Ramos (cell line): ENCODE data around the gene LZTS2.

Source experiments
- in situ Hi-C: fragments of 300-500 bp; cut with MboI; formaldehyde crosslinking; loops from one replicate; pipeline ENCODE4 v1.14.3; 2022; ENCODE audit warnings: low sequenced_read_pairs; ENCODE audit not compliant: unreplicated experiment

Gene LZTS2

DNA sequence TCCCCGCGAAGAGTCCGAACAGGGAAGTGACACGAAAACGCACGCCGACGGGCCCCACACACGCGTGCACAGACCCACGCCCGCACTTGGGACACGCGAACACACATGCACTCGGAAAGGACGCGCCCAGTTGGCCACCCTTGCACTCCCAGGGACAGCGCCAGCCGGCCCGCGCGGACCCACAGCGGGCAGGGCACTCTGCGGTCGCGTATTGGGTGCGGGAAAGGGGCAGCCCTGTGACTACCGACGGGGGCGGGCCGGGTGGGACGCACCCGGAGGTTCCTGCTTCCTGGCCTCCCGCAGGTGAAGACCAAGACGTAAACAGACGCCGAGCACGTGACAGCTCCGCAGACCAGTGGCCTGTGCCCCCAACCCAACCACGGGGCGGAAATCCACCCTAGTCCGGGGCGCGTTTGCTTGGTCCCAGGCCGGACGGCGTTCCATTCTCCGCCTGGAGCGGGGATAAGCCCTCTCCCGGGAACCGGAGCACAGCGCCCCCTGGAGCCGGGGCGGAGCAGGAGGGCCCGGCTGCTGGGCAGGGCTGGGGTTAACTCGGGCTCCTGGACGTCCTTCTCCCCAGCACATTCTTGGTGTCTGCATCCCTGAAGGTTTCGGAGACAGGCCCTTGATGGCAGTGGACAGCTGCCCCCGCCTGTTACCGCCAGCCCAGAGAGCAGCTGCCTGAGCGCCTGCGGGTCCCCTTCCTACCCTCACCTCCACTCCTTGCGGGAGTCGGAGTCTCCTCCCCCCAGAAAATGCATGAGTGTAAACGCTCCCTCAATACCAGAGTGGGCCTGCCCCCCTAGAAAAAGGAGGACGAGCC lies 2.0 kb upstream of the LZTS2 start:
- in situ Hi-C loops, result no loop called here

DNA sequence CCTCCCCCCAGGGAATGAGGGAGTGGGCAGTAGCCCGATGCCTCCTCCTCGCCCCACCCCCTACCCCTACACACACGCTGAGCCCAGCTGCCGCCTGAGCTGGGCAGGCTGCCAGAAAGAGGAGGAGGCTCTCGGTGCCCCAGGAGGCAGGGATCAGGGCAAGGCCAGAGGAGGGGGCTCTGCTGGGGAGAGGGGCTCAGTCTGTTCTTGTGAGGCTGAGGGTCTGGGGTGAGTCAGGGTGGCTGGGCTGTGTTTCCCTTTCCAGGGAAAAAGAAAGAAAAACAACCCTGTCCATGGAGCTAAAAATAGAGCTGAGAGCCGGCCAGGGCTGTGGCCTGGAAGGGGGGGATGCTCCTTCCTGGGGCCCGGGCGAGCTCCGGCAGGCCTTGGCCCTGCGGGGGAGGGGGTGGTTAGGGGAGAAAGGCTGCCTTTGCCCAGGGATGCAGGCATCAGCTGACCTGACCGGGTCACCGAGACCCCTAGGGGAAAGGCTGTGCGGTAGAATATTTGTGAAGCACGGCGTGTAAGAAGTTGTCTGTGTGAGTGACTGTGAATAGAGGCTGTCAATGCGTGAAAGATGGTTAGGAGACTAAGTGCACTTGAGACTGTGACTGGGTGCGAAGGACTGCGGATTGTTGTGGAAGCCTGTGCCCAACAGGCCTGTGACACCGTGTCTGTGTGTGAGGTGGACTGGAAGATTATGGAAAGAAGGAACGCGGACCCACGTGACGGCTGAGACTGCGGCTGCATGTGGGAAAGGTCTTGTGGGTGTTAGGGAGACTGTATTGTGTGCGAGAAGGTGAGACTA lies 1.2 kb upstream of the LZTS2 start:
- in situ Hi-C loops, result no loop called here

DNA sequence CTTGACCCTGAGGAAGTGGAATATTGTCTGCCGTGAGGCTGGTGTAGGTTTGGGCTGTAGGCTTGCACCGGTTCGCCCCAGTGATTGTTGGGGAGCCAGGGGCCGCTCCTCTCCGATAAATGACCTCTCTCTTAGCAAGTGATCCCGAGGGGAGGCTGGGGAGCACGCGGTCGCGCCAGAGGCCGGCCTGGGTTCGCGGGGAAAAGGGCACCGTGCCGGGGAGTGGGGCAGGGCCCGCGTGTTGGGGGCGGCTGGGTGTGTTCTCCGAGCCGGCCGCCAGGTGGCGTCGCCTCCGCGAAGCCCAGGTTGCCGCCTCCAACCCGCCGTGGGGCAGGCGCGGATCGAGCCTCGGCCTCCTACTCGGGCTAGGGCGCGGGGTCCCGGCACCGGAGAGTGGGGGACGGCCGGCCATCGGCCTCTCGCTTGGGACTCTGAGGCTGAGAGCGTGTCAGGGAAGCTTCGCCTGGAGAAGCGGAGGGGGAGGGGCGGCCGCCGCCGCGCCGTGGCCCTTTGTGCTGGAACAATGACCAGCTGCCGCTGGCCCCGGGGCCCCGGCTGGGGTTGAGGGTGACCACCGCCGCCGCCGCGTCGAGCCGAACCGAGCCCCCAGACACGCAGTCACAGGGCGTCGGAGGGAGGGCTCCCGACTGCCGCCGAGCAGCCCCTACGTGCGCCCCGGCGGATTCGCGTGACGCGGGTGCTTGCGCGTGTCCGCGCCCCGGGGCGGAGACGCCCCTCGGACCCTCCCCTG lies 442 bp upstream of the LZTS2 start:
- in situ Hi-C loops, result no loop called here

DNA sequence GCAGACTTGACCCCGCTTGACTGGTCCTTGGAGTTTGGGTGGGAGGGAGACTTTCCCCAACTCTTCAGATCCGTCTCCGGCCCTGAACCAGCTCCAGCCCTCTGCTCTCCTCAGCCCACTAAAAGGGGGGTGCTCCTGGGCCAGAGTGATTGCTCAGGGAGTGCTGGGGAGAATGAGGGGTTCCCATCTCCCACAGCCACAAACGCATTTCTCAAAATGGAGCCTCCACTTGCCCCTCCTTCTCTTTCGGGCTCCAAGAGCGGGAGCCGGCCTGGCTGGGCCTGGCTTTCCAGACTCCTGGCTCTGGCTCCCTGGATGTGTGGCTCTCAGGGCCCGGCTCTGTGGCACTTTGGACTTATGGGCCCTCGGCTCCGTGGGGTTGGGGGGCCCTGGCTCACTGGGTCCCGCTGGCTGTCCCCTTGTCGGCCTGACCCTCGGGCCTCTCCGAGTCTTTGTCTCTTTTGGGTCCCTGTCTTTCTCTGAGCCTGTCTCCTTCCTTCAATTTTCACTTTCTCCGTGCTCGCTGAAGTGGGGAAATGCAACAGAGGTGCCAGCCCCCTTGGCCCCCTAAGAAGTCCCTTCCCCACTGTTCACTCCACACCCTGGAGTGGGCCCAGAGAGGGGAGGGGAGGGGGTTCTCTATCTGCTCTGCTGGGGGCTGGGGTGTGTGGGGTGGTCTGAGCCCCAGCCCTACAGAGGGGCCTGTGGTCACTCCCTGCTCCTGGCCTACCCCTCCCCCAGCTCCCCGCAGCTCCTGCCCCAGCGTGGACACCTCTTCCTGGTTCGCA lies 713 bp downstream of the LZTS2 start:
- in situ Hi-C loops, result no loop called here

DNA sequence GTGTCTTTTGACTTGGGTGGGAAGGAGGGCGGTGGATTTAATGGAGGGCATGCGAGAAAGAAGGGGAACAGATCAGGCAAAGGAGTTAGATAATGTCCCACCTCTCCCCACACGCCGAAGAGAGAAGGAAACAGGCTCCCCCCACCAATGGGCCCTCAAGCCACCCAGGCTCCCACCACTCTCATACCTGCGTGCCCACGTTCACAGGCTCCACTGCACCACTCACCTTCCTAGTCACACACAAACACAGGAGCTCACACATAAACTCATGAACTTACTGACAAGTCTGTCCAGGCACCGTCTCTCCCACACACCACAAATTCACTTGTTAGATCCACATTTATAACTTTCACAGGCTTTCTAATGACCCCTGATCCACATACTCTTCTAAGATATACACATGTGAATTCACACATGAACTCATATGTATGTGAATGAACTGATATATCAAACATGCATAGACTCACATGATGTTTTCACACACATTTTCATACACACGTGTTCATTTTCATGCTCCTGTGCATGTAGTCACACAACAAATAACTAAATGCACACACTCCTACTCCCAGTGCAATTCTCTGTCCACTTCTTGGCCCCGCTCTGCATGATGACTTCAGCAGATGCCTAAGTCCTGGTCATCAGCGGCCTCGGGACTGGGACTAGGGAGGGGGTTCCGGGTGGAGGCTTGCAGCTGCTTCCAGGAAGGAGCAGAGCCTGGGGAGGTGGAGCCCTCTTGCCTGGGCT lies 1.5 kb downstream of the LZTS2 start:
- in situ Hi-C loops, result no loop called here

DNA sequence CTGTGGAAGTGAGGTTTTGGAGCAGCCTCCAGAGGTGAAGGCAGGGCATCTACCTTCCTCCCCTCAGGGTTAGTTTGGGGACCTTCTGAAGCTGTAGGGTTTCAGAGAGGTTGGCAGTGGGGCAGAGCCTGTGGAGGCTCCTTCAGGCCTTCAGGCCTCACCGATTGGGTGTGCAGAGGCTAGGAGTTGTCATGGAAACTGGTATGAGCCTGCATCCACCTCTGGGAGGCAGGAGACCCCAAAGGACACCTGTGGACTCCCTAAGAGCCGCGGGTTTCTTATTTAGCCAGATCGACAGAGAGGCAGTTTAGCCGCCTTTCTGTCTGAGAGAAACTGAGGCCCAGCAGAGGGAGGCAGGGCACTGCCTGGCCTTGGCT lies 2.0 kb downstream of the LZTS2 start:
- in situ Hi-C loops, result no loop called here

DNA sequence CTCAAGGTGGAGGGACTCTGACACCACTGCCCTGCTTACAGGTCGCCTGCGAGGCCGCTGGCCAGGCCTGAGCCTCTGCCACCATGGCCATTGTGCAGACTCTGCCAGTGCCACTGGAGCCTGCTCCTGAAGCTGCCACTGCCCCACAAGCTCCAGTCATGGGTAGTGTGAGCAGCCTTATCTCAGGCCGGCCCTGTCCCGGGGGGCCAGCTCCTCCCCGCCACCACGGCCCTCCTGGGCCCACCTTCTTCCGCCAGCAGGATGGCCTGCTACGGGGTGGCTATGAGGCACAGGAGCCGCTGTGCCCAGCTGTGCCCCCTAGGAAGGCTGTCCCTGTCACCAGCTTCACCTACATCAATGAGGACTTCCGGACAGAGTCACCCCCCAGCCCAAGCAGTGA lies 2.8 kb downstream of the LZTS2 start:
- in situ Hi-C loops, result no loop called here

DNA sequence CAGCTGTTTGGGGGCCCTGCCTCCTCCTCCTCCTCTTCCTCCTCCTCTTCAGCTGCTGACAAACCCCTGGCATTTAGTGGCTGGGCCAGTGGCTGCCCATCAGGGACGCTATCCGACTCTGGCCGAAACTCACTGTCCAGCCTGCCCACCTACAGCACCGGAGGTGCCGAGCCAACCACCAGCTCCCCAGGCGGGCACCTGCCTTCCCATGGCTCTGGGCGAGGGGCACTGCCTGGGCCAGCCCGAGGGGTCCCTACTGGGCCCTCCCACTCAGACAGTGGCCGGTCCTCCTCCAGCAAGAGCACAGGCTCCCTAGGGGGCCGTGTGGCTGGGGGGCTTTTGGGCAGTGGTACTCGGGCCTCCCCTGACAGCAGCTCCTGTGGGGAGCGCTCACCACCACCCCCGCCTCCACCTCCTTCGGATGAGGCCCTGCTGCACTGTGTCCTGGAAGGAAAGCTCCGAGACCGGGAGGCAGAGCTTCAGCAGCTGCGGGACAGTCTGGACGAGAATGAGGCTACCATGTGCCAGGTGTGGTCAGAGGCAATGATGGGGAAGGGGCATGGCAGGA lies 4.1 kb downstream of the LZTS2 start:
- in situ Hi-C loops, result no loop called here

DNA sequence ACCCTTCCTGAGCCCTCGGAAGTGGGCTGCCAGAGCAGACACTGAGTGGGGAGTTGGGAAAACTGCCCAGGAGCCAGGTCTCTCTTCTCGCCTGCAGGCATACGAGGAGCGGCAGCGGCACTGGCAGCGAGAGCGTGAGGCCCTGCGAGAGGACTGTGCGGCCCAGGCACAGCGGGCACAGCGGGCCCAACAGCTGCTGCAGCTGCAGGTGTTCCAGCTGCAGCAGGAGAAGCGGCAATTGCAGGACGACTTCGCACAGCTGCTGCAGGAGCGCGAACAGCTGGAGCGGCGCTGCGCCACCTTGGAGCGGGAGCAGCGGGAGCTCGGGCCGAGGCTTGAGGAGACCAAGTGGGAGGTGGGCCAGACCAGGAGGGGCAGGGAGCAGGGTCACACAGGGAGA lies 5.8 kb downstream of the LZTS2 start:
- in situ Hi-C loops, result no loop called here

DNA sequence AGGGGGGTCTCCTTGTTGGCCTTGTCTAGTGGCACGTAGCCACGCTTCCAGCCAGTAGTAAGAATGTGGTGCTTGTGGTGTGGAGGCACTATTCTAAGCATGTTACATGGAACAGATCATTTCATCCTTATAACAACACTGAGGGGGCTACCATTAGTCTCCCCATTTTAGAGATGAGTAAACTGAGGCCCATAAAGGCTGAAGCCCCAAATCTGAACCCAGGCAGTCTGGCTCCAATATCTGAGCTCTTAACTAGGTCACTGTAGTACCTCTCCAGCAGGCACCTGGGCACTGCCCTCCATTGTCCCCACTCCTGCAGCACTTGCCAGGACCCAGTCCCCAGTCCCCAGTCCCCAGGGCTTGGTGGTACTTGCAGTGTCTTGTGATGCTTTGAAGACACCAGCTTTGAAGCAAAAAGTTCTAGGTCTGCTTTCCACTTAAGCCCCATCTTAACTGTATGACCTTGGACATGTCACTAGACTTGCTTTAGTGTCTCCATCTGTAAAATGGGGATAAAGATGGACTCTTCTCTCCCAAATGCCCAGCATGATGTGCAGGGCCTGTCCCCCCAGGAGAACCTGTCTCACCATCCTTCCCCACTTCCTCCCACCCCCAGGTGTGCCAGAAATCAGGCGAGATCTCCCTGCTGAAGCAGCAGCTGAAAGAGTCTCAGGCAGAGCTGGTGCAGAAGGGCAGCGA lies 6.4 kb downstream of the LZTS2 start:
- in situ Hi-C loops, result no loop called here

DNA sequence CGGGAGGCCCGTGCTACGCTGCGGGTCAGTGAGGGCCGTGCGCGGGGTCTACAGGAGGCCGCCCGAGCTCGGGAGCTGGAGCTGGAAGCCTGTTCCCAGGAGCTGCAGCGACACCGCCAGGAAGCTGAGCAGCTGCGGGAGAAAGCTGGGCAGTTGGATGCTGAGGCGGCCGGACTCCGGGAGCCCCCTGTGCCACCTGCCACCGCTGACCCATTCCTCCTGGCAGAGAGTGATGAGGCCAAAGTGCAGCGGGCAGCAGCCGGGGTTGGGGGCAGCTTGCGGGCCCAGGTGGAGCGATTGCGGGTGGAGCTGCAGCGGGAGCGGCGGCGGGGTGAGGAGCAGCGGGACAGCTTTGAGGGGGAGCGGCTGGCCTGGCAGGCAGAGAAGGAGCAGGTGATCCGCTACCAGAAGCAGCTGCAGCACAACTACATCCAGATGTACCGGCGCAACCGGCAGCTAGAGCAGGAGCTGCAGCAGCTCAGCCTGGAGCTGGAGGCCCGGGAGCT lies 7.0 kb downstream of the LZTS2 start:
- in situ Hi-C loops, result no loop called here

DNA sequence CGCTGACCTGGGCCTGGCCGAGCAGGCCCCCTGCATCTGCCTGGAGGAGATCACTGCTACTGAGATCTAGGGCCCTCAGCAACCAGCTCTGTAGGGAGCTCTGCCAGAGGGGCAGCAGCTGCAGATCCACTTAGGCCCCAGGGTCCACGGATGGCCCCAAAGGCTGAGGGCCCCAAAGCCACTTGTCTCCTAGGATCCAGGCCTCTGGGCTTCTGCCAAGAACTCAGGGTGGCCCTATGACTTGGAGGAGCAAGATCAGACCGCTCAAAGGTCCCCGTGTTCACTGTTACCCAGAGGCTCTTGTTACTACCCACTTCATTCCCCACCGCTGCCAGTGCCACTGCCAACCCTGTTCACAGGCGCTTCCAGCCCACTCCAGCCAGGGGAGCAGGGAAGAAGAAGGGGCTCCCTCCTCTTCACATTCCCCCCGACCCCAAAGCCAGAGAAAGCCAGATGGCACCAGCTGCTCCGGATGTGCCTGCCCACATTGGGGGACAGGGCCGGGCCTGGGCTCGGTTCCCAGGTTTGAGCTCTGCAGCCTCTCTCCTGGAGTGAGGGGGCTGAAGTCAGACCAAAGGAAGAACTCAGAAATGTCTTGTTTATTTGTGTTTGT lies 7.6 kb downstream of the LZTS2 start:
- in situ Hi-C loops, result no loop called here

DNA sequence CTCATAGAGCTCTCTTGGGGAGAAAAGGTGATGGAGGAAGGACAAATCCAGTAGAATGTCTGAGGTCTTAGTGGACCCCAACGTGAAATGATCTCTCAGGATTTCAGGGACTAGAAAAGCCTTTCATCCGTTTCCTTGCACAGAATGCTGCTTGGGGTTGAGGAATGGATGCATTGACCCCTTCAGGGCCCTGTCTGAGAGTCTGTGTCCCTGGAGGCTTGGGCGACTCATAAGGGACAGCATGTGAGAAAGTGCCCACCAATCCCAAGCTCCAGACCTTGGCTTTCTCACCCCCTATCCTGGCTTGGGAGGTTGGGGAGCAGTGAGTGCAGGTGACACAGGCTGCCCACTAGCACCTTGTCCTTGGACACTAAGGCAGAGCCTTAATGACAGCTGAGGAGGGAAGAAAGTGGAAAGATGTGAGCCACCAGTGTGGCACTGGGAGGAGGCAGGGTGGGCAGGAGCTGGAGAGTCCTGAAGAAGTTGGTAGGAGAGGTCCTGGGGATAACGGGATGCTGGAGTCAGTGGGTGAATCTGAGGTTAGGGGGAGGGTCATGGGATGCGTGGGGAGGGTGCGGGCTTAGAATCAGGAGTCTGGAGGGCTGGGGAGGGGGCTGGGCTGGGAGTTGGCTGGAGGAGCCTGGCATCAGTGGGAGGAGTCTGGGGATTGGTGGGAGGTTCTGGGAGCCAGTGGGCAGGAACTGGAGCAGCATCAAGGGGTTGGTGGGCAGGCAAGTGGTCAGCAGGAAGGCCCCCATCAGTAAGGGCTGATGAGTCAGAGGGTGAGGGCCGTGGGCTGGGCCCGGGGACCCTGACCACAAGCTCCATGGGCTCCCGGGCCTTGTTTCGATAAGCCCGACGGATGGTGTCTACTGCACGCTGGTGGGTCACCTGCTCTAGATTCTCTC lies 8.6 kb downstream of the LZTS2 start:
- in situ Hi-C loops, result no loop called here

DNA sequence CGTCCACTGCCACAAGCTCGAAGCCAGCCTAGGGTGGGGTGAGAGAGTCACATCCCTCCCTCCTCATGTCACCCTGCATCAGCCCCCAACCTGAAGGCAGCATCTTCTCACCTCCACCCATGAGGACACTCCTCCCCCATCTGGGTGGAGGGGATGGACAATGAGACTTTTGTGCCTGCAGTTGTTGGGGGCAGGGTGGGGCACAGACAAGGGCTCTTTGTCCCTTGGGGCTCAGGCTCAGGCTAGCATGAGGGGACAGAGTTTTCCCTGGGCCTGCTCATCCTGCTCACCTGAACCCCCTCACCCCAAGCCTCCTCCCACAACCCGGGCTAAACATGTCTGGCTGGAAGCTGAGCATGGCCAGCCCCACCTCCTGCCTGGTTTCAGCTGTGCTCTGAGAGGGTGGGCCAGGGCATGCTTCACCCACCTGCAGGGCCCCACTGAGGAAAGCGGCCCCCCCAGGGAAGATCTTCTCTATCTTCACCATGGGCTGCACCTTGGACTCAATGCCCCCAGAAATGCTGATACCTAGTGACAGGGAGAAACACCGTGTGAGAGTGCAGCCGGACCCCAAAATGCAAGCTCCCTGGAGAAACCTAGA lies 9.3 kb downstream of the LZTS2 start:
- in situ Hi-C loops, result no loop called here

DNA sequence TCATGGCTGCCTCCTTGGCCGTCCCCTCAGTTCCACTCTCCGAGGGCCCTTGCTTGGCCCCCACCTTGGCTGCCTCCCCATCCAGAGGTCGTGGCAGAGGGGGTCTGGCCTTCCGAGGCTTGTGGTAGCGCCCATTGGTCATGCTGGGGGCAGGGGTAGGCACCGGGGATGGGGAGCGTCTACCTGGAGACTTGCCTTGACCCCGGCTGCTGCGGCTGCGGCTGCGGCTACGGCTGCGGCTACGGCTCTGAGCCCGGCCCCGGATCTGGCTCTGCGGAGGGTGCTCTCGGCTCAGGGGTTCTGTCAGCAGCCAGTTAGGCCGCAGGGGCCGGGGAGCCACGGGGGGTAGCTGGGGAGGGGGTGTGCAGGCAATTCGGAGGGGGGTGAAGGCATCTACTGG lies 10.7 kb downstream of the LZTS2 start:
- in situ Hi-C loops, result no loop called here

DNA sequence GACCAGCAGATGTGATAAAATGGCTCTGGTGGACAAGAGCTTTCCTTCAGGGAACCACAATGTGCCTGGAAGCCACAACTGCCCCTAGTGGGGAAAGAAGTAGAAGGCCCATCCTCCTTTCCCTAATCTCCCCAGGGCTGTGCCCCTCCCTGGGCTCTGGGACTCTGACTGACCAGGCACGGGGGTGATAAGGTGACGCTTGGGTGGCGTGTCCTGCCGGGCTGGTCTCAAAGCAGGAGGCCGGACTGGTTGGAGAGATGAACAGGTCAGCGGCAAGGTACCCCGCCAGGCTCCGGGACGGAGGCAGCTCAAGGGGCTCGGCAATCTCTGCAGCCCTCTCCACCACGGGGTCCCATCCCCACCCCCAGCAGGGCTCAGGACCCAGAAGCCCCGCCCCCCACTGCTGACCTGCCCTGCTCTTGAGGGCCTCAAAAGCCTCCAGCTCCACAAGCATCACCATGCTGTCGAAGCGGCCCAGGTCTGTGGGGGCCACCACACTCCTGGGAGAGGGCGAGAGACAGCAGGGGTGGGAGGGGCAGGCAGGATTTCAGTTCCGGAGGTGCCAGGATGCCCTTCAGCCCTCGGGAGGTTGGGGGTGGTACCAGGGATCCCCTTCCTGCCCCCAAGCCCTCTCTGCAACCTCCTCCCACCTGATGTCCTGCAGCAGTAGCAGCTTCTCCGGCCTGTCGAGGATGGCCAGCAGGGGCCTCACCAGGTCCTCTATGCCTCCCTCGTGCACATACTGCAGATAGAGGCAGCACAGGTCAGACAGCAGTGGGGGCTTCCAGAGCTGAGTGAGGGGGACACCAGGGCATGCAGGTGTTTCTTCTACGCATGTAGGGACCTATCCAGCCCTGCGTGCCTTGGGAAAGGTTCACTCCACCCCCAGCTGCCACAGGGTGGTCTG lies 12.2 kb downstream of the LZTS2 start:
- in situ Hi-C loops, result no loop called here
